ENCODE results near the gene GATAD2A. TPM values are rescaled to one million over a fixed set of nuclear protein-coding genes. Genes with fewer than 3 reads are reported as not detected.
A peak's percentile ranks its signal among the peaks of the same experiment; 100 is the strongest.

Gene GATAD2A
- total RNA-seq, 1 donor from 2014 or later = 84.0 TPM

DNA sequence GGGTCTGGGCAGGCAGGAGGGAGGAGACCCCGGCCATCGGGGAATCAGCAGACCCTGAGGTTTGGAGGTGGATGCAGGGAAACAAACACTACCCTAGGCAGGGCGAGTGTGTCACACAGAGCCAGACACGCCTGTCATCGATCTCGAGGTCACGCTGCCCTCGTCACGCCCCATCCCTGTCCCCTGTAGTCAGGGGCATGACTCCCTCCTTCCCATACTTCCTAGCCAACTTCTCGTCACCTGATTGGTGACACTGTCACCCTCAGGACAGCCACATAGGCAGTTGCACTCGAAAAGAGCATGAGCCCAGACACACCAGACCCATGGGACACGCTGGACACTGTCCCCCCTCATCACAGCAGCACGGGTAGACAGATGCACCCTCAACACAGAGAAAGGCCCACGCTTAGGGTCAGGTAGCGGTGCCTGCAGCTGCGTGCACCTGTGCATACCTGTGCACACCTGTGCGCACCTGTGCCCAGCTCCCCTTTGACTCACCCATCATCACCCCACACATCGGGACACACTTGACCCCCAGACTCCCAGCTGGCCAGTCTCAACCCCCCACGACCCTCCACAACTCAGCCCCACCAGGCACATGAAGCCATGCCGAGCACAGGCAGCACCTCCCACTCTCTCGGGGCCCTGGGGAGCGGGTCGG lies 144.5 kb downstream of the GATAD2A start:
- TF ChIP-seq, protein P1, sequence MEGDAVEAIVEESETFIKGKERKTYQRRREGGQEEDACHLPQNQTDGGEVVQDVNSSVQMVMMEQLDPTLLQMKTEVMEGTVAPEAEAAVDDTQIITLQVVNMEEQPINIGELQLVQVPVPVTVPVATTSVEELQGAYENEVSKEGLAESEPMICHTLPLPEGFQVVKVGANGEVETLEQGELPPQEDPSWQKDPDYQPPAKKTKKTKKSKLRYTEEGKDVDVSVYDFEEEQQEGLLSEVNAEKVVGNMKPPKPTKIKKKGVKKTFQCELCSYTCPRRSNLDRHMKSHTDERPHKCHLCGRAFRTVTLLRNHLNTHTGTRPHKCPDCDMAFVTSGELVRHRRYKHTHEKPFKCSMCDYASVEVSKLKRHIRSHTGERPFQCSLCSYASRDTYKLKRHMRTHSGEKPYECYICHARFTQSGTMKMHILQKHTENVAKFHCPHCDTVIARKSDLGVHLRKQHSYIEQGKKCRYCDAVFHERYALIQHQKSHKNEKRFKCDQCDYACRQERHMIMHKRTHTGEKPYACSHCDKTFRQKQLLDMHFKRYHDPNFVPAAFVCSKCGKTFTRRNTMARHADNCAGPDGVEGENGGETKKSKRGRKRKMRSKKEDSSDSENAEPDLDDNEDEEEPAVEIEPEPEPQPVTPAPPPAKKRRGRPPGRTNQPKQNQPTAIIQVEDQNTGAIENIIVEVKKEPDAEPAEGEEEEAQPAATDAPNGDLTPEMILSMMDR (IDR thresholded peaks at IDR 0.05) = no peak
- Histone ChIP-seq H3K4me3 (no peak overlapping the region), H3K36me3 (no peaks in the 10 kb centered on the region), H3K27me3 (ENCODE audit: low read depth) (peaks cover 29% of the 10 kb centered on the region), H3K9me3 (no peaks in the 10 kb centered on the region), H3K27ac (no peak overlapping the region), H3K4me1 (no peaks in the 10 kb centered on the region)
- ATAC-seq (no peak), DNase-seq (no peak)
- intact Hi-C loops (cut with DNase I) = no loop called here

DNA sequence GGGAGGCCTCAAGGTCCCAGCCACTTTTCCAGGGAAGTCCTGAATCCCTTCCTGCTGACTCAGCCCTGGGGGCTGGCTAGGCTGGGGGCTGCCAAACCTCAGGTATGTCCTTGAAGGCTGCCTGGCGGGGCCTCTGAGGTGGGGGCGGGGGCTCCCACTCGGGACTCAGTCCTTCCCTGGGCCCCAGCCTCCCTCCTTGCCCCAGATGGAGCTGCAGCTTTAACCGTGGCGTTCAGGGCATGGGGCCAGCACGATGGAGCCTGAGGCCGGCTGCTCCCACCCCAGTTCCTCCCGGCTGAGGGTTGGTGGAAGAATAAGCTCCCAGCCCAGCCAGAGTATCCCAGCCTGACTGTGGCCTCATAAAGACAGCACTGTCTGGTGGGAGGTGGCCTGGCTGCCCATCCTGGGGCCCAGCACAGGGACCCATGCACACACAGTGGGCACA lies 145.0 kb downstream of the GATAD2A start:
- no peak for ATAC-seq

DNA sequence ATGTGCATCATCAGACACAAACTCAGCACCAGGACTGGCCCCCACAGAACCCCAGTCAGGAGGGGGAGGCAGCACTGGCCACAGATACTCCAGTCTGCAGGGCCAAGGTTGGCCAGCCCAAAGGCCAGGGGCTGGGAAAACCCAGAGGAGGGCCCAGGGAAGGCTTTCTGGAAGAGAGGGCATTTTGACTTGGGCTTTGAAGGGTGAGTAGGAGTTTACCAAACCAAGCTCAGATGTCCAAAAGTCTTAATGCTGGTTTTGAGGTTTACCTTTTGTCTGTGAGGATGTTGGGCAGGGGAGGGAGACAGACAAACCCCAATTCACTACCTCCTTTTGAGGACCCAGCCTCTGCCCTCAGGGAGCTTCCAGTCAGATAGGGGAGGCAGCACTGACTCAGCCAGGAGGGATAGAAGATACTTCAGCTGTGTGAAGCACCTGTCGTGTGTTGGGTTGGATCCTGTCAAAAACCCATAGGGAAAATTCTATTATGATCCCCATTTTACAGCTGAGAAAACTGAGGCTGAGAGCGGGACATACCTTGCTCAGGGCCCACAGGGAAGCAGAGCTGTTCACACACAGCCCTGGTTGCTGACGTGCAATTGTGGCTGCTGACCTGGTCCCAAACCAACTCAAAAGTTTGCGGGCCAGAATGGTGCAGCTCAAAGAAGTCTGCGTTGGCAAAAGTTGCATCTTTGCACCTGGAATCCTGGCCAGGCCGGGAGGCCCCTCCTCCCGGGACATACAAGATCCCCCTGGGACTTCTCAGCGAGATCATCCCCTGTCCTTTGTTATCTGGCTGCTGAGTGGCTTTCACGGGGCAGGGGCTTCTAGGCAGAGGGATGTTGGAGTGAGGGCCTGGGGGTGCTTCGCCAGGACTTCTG lies 145.7 kb downstream of the GATAD2A start:
- Histone ChIP-seq H3K27me3 (ENCODE audit: low read depth) (peaks cover 31% of the 10 kb centered on the region), H3K36me3 (no peaks in the 10 kb centered on the region), H3K9me3 (no peaks in the 10 kb centered on the region), H3K27ac (no peak overlapping the region), H3K4me1 (no peaks in the 10 kb centered on the region), H3K4me3 (no peak overlapping the region)
- DNase-seq (no peak), ATAC-seq (no peak)
- TF ChIP-seq, protein P1 (IDR thresholded peaks at IDR 0.05) = no peak
- intact Hi-C loops (cut with DNase I) = no loop called here

More for the DNA sequence above, 145.0 kb downstream of the GATAD2A start:
- H3K27me3 ChIP-seq (ENCODE audit: low read depth) = peaks cover 32% of the 10 kb centered on the region
- DNase-seq = no peak
- TF ChIP-seq, protein P1 (IDR thresholded peaks at IDR 0.05) = no peak
- H3K4me3 ChIP-seq = no peak overlapping the region
- H3K4me1 ChIP-seq = no peaks in the 10 kb centered on the region
- no peak overlapping the region for H3K27ac ChIP-seq
- intact Hi-C loops (cut with DNase I) = no loop called here
- H3K9me3 ChIP-seq = no peaks in the 10 kb centered on the region
- no peaks in the 10 kb centered on the region for H3K36me3 ChIP-seq

DNA sequence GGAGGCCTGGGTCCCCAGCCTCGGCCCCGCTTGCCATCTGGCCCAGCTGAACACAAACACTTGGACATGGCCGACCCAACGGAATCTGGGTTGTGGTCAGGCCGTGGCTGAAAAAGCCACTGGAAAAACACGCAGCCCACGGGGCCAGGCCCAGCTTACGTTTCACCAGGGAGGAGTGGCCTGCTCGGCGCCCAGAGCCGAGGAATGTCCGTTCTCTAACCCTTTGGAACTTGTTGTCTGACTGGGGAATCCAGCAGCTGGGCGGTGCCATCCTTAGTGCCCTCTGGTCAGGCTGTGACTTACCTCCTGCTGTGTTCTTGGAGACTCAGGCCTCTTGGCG lies 146.3 kb downstream of the GATAD2A start:
- no peak for ATAC-seq
- no peaks in the 10 kb centered on the region for H3K36me3 ChIP-seq
- DNase-seq = no peak
- H3K9me3 ChIP-seq = no peaks in the 10 kb centered on the region
- no peaks in the 10 kb centered on the region for H3K4me1 ChIP-seq
- no peak overlapping the region for H3K4me3 ChIP-seq
- H3K27ac ChIP-seq = no peak overlapping the region
- H3K27me3 ChIP-seq (ENCODE audit: low read depth) = peaks cover 25% of the 10 kb centered on the region
- intact Hi-C loops (cut with DNase I) = no loop called here
- TF ChIP-seq, protein P1 (IDR thresholded peaks at IDR 0.05) = no peak

DNA sequence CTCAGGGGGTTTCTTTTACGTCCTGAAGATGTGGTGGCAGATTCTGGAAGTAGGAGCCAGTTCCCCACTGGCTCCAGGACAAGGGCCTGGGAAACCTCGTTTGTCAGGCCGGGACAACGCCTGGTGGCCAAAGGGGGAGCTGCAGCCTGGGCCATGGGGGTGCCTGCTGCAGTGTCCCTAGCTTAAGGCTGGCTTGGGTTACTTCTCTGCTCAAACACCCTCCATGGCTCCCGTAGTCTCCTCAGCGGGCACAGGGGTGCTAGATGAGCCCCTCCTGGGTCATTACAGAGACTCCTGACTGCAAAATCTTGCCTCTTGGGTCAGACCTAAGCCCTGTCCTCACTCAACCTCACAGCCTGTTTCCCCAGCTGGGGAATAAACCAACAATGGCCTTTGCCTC lies 147.3 kb downstream of the GATAD2A start:
- DNase-seq (no peak), ATAC-seq (peak; percentile 25 to 44)
- Histone ChIP-seq H3K9me3 (no peaks in the 10 kb centered on the region), H3K4me1 (no peaks in the 10 kb centered on the region), H3K36me3 (no peaks in the 10 kb centered on the region), H3K27ac (no peak overlapping the region), H3K4me3 (no peak overlapping the region), H3K27me3 (ENCODE audit: low read depth) (peaks cover 18% of the 10 kb centered on the region)
- TF ChIP-seq, protein P1 (IDR thresholded peaks at IDR 0.05) = peak; percentile 51
- intact Hi-C loops (cut with DNase I) = no loop called here
